HG03135 (cell line): ENCODE measurements around the gene IGLL5.
"Not testable (repeated sequence)": the region's sequence is repeated elsewhere in the genome, so short reads cannot be mapped to it uniquely, and the experiment has no call there.

Source experiments
- ATAC-seq: cut with Tn5 transposase; IDR thresholded peaks from one replicate; pipeline ENCODE4 v1.9.1; 2021; ENCODE audit warnings: mild to moderate bottlenecking, moderate library complexity; ENCODE audit not compliant: unreplicated experiment

The IGLL5 gene

GRCh38 chr22:22898411-22898950 lies 10.9 kb downstream of the IGLL5 start:
- ATAC-seq = not testable (repeated sequence)

GRCh38 chr22:22899342-22900080 lies 11.9 kb downstream of the IGLL5 start:
- not testable (repeated sequence) for ATAC-seq

DNA sequence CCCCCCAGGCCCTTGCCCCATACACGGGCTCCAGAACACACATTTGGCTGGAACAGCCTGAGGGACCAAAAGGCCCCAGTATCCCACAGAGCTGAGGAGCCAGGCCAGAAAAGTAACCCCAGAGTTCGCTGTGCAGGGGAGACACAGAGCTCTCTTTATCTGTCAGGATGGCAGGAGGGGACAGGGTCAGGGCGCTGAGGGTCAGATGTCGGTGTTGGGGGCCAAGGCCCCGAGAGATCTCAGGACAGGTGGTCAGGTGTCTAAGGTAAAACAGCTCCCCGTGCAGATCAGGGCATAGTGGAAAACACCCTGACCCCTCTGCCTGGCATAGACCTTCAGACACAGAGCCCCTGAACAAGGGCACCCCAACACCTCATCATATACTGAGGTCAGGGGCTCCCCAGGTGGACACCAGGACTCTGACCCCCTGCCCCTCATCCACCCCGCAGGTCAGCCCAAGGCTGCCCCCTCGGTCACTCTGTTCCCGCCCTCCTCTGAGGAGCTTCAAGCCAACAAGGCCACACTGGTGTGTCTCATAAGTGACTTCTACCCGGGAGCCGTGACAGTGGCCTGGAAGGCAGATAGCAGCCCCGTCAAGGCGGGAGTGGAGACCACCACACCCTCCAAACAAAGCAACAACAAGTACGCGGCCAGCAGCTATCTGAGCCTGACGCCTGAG lies 13.1 kb downstream of the IGLL5 start:
- not testable (repeated sequence) for ATAC-seq

GRCh38 chr22:22901578-22902218 lies 14.1 kb downstream of the IGLL5 start:
- no peak for ATAC-seq

DNA sequence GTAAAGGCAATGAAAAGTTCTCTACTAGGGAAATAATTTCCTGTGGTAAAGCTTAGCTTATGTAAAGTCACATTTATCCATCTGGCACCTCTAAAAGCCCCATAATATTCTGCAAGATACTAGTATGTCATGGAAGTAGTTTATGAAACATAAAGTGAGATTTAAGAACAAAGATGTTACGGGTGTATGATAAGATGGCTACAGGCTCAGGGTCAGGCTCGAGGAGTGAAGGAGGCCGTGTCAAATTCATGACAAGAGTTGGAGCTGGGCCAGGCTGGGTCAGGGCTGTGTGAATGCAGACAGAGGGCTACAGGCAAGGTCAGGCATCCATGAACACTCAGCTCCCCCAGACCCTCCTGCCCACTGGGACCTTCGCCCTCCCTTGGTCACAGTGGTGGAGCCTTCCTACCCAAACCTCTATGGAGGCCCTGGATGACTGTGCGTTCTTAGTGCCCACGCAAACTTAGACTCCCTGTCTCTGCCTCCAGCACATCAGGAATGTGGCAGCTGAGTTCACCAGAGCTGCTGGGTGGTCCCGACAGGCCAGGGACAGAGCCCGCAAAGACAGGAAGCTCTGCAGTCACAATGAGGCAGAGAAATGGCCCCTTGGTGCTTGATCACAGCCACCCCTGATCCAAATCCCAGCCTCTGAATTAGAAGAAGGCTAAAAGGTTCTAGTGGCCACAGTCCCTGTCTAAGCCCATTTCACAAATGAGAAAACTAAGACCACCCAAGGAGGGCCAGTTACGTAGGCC lies 14.8 kb downstream of the IGLL5 start:
- ATAC-seq = no peak

GRCh38 chr22:22903355-22903777 lies 15.8 kb downstream of the IGLL5 start:
- no peak for ATAC-seq

DNA sequence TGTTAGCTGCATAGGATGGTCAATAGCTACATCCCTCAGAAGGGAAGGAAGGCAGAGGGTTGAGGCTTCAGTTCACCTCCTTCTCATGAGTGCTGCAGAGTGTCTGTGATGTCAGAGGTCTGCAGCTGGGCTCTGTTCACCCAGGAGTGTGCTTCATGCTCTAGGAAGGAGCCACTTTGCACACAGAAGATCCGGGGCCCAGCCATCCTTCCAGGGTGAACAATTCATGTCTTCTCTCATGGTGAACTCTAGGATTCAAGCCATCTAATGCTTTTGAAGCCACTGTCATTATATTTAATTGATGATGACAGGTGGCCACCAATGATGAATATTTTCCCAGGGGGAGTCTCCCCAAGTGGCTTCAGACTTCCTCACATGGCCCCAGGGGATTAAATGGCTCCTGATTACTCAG lies 16.2 kb downstream of the IGLL5 start:
- not testable (repeated sequence) for ATAC-seq

- ATAC-seq = not testable (repeated sequence)
Measured at GRCh38 chr22:22904736-22905135, 17.1 kb downstream of the IGLL5 start.

DNA sequence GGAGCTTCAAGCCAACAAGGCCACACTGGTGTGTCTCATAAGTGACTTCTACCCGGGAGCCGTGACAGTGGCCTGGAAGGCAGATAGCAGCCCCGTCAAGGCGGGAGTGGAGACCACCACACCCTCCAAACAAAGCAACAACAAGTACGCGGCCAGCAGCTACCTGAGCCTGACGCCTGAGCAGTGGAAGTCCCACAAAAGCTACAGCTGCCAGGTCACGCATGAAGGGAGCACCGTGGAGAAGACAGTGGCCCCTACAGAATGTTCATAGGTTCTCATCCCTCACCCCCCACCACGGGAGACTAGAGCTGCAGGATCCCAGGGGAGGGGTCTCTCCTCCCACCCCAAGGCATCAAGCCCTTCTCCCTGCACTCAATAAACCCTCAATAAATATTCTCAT lies 18.8 kb downstream of the IGLL5 start:
- not testable (repeated sequence) for ATAC-seq

- no peak for ATAC-seq
Measured at GRCh38 chr22:22906907-22907550, 19.4 kb downstream of the IGLL5 start.

GRCh38 chr22:22907551-22908494 lies 20.2 kb downstream of the IGLL5 start:
- no peak for ATAC-seq

GRCh38 chr22:22908495-22908861 lies 20.9 kb downstream of the IGLL5 start:
- ATAC-seq = no peak

- no peak for ATAC-seq
Measured at GRCh38 chr22:22908941-22909604, 21.5 kb downstream of the IGLL5 start.

DNA sequence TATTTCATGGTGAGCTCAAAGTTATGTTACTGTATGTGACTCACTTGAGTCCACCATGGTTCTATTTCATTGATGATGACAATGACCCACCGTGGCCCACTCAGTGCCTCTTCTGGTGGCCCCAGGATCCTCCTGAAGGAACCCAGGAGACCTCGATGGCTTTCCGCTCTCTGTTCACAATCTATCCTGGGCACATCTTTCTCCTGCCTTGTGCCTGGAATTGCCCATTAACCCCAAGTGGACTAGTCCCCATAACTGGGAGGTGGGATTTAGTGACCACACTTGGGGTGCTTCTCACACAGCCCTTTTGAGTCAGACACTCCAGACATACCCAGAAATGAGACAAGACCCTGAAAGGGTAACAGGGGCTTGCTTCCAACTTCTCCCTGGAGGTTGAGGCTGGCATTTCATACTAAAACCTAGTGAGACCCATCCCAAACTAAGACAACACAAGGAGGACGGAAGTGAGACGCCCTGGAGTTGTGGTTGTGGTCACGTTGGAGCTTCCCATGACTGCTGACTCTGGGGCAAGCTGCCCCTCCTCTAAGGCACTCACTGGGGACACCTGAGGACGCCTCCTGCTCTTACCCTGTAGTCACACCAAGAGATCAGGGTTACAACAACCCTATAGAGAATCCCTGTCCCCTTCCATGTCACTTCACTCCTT lies 22.1 kb downstream of the IGLL5 start:
- no peak for ATAC-seq

- ATAC-seq = no peak
Measured at GRCh38 chr22:22910272-22911240, 22.9 kb downstream of the IGLL5 start.

- ATAC-seq = no peak
Measured at GRCh38 chr22:22911327-22912134, 23.9 kb downstream of the IGLL5 start.
